Type B pancreatic cell (in vitro differentiated cells): ENCODE results near the gene ODR4. TPM values are rescaled to one million over a fixed set of nuclear protein-coding genes. Genes with fewer than 3 reads are reported as not detected.

Experiments
- DNase-seq: peaks from one replicate; pipeline ENCODE4 v3.0.0; 2021; ENCODE audit warnings: mixed read lengths; ENCODE audit not compliant: unreplicated experiment; ENCODE audit errors: extremely low spot score
- H3K27ac Mint-ChIP-seq: 2 replicates; pipeline ENCODE4 v1.8.0; 2021; ENCODE audit warnings: mild to moderate bottlenecking, mixed read lengths
- H3K27me3 Mint-ChIP-seq: 2 replicates; pipeline ENCODE4 v1.8.0; 2021; ENCODE audit warnings: mixed read lengths
- H3K36me3 Mint-ChIP-seq: 2 replicates; pipeline ENCODE4 v1.8.0; 2021; ENCODE audit warnings: mixed read lengths
- H3K4me1 Mint-ChIP-seq: one replicate; pipeline ENCODE4 v1.8.0; 2021; ENCODE audit warnings: mixed read lengths; ENCODE audit not compliant: unreplicated experiment
- H3K4me3 Mint-ChIP-seq: 2 replicates; pipeline ENCODE4 v1.8.0; 2021; ENCODE audit warnings: mild to moderate bottlenecking, mixed read lengths
- H3K9me3 Mint-ChIP-seq: 2 replicates; pipeline ENCODE4 v1.8.0; 2021; ENCODE audit warnings: mixed read lengths
- CTCF ChIP-seq: fragments of 200-600 bp; sonication (generic); conservative IDR thresholded peaks from 2 replicates; pipeline ENCODE4 v1.5.0; 2021; ENCODE audit warnings: antibody characterized with exemption, mild to moderate bottlenecking
- total RNA-seq: library from RNA; stranded (reverse); gene quantifications from 2 replicates; pipeline ENCODE4 v1.2.1, GENCODE V29; 2021; ENCODE audit warnings: low replicate concordance

The ODR4 gene
- total RNA-seq, 1 donor from 2014 or later = 22.3 TPM

- Mint-ChIP-seq H3K4me1 (no peaks in the 10 kb centered on the region), H3K27me3 (no peaks in the 10 kb centered on the region), H3K9me3 (no peaks in the 10 kb centered on the region), H3K36me3 (peaks cover 4% of the 10 kb centered on the region), H3K27ac (no peak overlapping the region), H3K4me3 (no peak overlapping the region)
- DNase-seq = no peak
- TF ChIP-seq CTCF = no peak
Measured at GRCh38 chr1:186413319-186413718, 37.7 kb downstream of the ODR4 start.

GRCh38 chr1:186418503-186418902, 42.9 kb downstream of the ODR4 start:
- Mint-ChIP-seq H3K27me3 (no peaks in the 10 kb centered on the region), H3K4me1 (no peaks in the 10 kb centered on the region), H3K36me3 (peaks cover 10% of the 10 kb centered on the region), H3K27ac (no peak overlapping the region), H3K9me3 (no peaks in the 10 kb centered on the region), H3K4me3 (no peak overlapping the region)
- DNase-seq = no peak
- TF ChIP-seq CTCF = no peak

DNA sequence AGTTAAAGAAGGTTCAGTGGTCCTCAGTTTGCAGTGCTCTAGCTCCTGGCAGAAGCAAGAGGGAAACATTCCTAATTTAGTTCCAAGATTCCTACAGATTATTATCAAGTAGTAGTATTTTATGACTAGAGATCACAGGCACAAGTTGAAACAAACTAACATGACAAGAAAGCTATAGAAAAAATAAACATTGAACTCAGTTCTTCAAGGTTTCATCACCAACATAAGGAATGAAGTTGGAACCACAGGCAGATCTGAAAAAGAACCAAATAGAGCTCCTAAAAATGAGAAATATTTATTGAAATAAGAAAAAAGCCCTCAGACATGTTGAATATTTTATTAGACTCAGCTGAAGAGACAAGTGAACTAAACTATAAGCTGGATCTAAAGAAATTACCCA, 44.7 kb downstream of the ODR4 start:
- H3K27me3 Mint-ChIP-seq = no peaks in the 10 kb centered on the region
- H3K27ac Mint-ChIP-seq = no peak overlapping the region
- H3K36me3 Mint-ChIP-seq = peaks cover 10% of the 10 kb centered on the region
- no peaks in the 10 kb centered on the region for H3K4me1 Mint-ChIP-seq
- DNase-seq = no peak
- H3K9me3 Mint-ChIP-seq = no peaks in the 10 kb centered on the region
- H3K4me3 Mint-ChIP-seq = no peak overlapping the region
- TF ChIP-seq CTCF = no peak

DNA sequence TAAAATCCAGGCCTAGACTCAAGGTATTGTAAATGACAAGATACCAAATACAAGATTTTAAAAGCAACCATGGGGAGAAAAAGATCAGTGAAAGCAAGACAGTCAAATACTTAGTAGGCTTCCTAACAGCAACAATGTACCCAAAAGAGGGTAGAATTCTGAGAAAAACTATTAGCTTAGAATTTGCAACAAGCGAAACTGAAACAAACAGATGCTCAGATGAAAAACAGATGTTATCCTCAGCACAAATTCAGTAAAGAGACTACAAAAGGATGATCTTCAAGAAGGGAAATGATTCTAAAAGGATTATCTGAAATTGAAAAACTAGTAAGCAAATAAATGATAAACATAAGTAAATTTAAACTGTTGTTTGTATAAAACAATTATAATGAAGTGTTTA, 45.3 kb downstream of the ODR4 start:
- H3K27ac Mint-ChIP-seq = no peak overlapping the region
- H3K36me3 Mint-ChIP-seq = peaks cover 10% of the 10 kb centered on the region
- H3K9me3 Mint-ChIP-seq = no peaks in the 10 kb centered on the region
- no peak for DNase-seq
- no peak for TF ChIP-seq CTCF
- H3K27me3 Mint-ChIP-seq = no peaks in the 10 kb centered on the region
- no peak overlapping the region for H3K4me3 Mint-ChIP-seq
- no peaks in the 10 kb centered on the region for H3K4me1 Mint-ChIP-seq

DNA sequence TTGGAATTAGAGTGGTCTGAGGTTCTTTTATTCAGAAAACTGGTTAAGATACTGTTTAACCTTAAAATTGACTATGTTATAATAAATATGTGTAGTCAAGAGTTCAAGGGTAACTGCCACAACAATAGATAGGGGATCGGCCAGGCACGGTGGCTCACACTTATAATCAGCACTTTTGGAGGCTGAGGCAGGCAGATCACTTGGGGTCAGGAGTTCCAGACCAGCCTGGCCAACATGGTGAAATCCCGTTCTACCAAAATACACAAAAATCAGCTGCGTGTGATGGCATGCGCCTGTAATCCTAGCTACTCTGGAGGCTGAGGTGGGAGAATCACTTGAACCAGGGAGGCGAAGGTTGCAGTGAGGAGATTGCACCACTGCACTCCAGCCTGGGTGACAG, 45.8 kb downstream of the ODR4 start:
- no peak for TF ChIP-seq CTCF
- Mint-ChIP-seq H3K9me3 (no peaks in the 10 kb centered on the region), H3K27me3 (no peaks in the 10 kb centered on the region), H3K4me1 (no peaks in the 10 kb centered on the region), H3K36me3 (peaks cover 10% of the 10 kb centered on the region), H3K27ac (no peak overlapping the region), H3K4me3 (no peak overlapping the region)
- no peak for DNase-seq

DNA sequence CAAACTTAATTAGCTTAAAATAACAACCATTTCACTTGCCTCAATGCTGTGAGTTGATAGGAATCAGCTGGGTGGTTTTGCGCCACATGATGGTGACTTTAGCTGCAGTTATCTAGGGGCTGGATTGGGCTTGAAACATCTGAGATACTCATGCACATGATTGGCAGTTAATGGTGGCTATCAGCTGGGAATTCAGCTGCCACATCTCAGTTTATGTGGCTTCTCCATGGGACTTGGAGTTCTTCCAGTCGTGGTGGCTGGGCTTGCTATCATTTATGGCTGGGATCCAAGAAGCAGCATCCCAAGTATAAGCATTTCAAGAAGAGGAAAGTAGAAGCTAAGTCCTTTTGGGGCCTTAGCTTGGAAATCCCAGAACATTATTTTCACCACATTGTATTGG, 48.9 kb downstream of the ODR4 start:
- no peak overlapping the region for H3K4me3 Mint-ChIP-seq
- no peak for DNase-seq
- H3K4me1 Mint-ChIP-seq = no peaks in the 10 kb centered on the region
- no peak overlapping the region for H3K27ac Mint-ChIP-seq
- peaks cover 5% of the 10 kb centered on the region for H3K36me3 Mint-ChIP-seq
- no peak for TF ChIP-seq CTCF
- H3K27me3 Mint-ChIP-seq = no peaks in the 10 kb centered on the region
- H3K9me3 Mint-ChIP-seq = no peaks in the 10 kb centered on the region
